GM18508 (cell line): ENCODE results near the gene GNAI2.
"Not testable (repeated sequence)": the region's sequence is repeated elsewhere in the genome, so short reads cannot be mapped to it uniquely, and the experiment has no call there.

Experiments used
- ATAC-seq: cut with Tn5 transposase; IDR thresholded peaks from one replicate; pipeline ENCODE4 v1.9.1; 2021; ENCODE audit warnings: moderate number of reproducible peaks; ENCODE audit not compliant: insufficient read depth, unreplicated experiment

GNAI2 gene

GRCh38 chr3:50221411-50222168 is 14.4 kb upstream of the GNAI2 start:
- no peak for ATAC-seq

- no peak for ATAC-seq
Observed at GRCh38 chr3:50222169-50222528, 13.9 kb upstream of the GNAI2 start.

- ATAC-seq: no peak
Observed at GRCh38 chr3:50224639-50225038, 11.4 kb upstream of the GNAI2 start.

GRCh38 chr3:50226888-50227389 is 9.1 kb upstream of the GNAI2 start:
- no peak for ATAC-seq

GRCh38 chr3:50227390-50228183 is 8.4 kb upstream of the GNAI2 start:
- ATAC-seq: no peak

- not testable (repeated sequence) for ATAC-seq
Observed at GRCh38 chr3:50228184-50228763, 7.7 kb upstream of the GNAI2 start.

- ATAC-seq: no peak
Observed at GRCh38 chr3:50229490-50229889, 6.5 kb upstream of the GNAI2 start.

- ATAC-seq: no peak
Observed at GRCh38 chr3:50230104-50230793, 5.8 kb upstream of the GNAI2 start.

GRCh38 chr3:50230794-50231125 is 5.2 kb upstream of the GNAI2 start:
- ATAC-seq: no peak

- no peak for ATAC-seq
Observed at GRCh38 chr3:50231581-50231980, 4.4 kb upstream of the GNAI2 start.

- no peak for ATAC-seq
Observed at GRCh38 chr3:50232303-50232702, 3.7 kb upstream of the GNAI2 start.

GRCh38 chr3:50233176-50233575 is 2.8 kb upstream of the GNAI2 start:
- no peak for ATAC-seq

GRCh38 chr3:50236484-50237132 is 604 bp downstream of the GNAI2 start:
- no peak for ATAC-seq

- no peak for ATAC-seq
Observed at GRCh38 chr3:50237133-50237651, 1.2 kb downstream of the GNAI2 start.

- no peak for ATAC-seq
Observed at GRCh38 chr3:50237754-50238548, 1.9 kb downstream of the GNAI2 start.

GRCh38 chr3:50238549-50239026 is 2.6 kb downstream of the GNAI2 start:
- ATAC-seq: no peak

GRCh38 chr3:50239649-50240048 is 3.6 kb downstream of the GNAI2 start:
- no peak for ATAC-seq

- ATAC-seq: no peak
Observed at GRCh38 chr3:50241163-50241562, 5.2 kb downstream of the GNAI2 start.

GRCh38 chr3:50241713-50242380 is 5.8 kb downstream of the GNAI2 start:
- no peak for ATAC-seq
